ENCODE results near the gene RASGRP4.
A peak's percentile ranks its signal among the peaks of the same experiment; 100 is the strongest.

Gene RASGRP4

GRCh38 chr19:38448225-38448624 is 22.2 kb upstream of the RASGRP4 start:
- TF ChIP-seq CTCF (IDR thresholded peaks at IDR 0.05; ENCODE audit: insufficient read depth, missing control alignments): no peak
- DNase-seq (ENCODE audit: insufficient read length, low spot score) (no peak), FAIRE-seq (no peak)

GRCh38 chr19:38445362-38445761 is 19.3 kb upstream of the RASGRP4 start:
- no peak for FAIRE-seq
- no peak for TF ChIP-seq CTCF (IDR thresholded peaks at IDR 0.05; ENCODE audit: insufficient read depth, missing control alignments)

GRCh38 chr19:38444026-38444425 is 18.0 kb upstream of the RASGRP4 start:
- FAIRE-seq (no peak), DNase-seq (ENCODE audit: insufficient read length, low spot score) (no peak)
- TF ChIP-seq CTCF (IDR thresholded peaks at IDR 0.05; ENCODE audit: insufficient read depth, missing control alignments): no peak

More at GRCh38 chr19:38445362-38445761, 19.3 kb upstream of the RASGRP4 start:
- DNase-seq (ENCODE audit: insufficient read length, low spot score): no peak

GRCh38 chr19:38443458-38443999 is 17.5 kb upstream of the RASGRP4 start:
- TF ChIP-seq CTCF (IDR thresholded peaks at IDR 0.05; ENCODE audit: insufficient read depth, missing control alignments): no peak
- FAIRE-seq: no peak
- DNase-seq (ENCODE audit: insufficient read length, low spot score): no peak

- FAIRE-seq: no peak
- DNase-seq (ENCODE audit: insufficient read length, low spot score): no peak
- TF ChIP-seq CTCF (IDR thresholded peaks at IDR 0.05; ENCODE audit: insufficient read depth, missing control alignments): no peak
These were observed 16.7 kb upstream of the RASGRP4 start for GRCh38 chr19:38442736-38443135.

- peak; percentile 10 for TF ChIP-seq CTCF (IDR thresholded peaks at IDR 0.05; ENCODE audit: insufficient read depth, missing control alignments)
- DNase-seq (ENCODE audit: insufficient read length, low spot score) (no peak), FAIRE-seq (no peak)
These were observed 15.8 kb upstream of the RASGRP4 start for GRCh38 chr19:38441657-38442348.

- no peak for TF ChIP-seq CTCF (IDR thresholded peaks at IDR 0.05; ENCODE audit: insufficient read depth, missing control alignments)
- FAIRE-seq (no peak), DNase-seq (ENCODE audit: insufficient read length, low spot score) (no peak)
These were observed 14.6 kb upstream of the RASGRP4 start for GRCh38 chr19:38440592-38440991.
